HG03196 (cell line): ENCODE data around the gene RTF1.
"Not testable (repeated sequence)": the region's sequence is repeated elsewhere in the genome, so short reads cannot be mapped to it uniquely, and the experiment has no call there.

Experiments
- ATAC-seq: cut with Tn5 transposase; IDR thresholded peaks from one replicate; pipeline ENCODE4 v1.9.1; 2021; ENCODE audit not compliant: unreplicated experiment

The RTF1 gene

GRCh38 chr15:41435037-41435786 lies 18.3 kb downstream of the RTF1 start:
- no peak for ATAC-seq

GRCh38 chr15:41437448-41437847 lies 20.6 kb downstream of the RTF1 start:
- ATAC-seq, result no peak

- no peak for ATAC-seq
Observed at GRCh38 chr15:41438206-41438605, 21.3 kb downstream of the RTF1 start.

GRCh38 chr15:41438745-41439144 lies 21.9 kb downstream of the RTF1 start:
- ATAC-seq, result not testable (repeated sequence)

GRCh38 chr15:41443275-41443674 lies 26.4 kb downstream of the RTF1 start:
- no peak for ATAC-seq

GRCh38 chr15:41445399-41445798 lies 28.5 kb downstream of the RTF1 start:
- no peak for ATAC-seq

GRCh38 chr15:41462084-41462795 lies 45.3 kb downstream of the RTF1 start:
- ATAC-seq, result no peak

- ATAC-seq, result no peak
Observed at GRCh38 chr15:41464889-41465580, 48.1 kb downstream of the RTF1 start.

- ATAC-seq, result no peak
Observed at GRCh38 chr15:41465822-41466421, 49.0 kb downstream of the RTF1 start.

- ATAC-seq, result no peak
Observed at GRCh38 chr15:41466711-41467110, 49.8 kb downstream of the RTF1 start.

GRCh38 chr15:41469644-41470043 lies 52.7 kb downstream of the RTF1 start:
- ATAC-seq, result not testable (repeated sequence)

GRCh38 chr15:41473418-41473817 lies 56.5 kb downstream of the RTF1 start:
- ATAC-seq, result no peak

- no peak for ATAC-seq
Observed at GRCh38 chr15:41474436-41474835, 57.5 kb downstream of the RTF1 start.

GRCh38 chr15:41474941-41475340 lies 58.0 kb downstream of the RTF1 start:
- ATAC-seq, result no peak

- ATAC-seq, result no peak
Observed at GRCh38 chr15:41476416-41477048, 59.6 kb downstream of the RTF1 start.

- ATAC-seq, result no peak
Observed at GRCh38 chr15:41480396-41481140, 63.7 kb downstream of the RTF1 start.

GRCh38 chr15:41482110-41482877 lies 65.4 kb downstream of the RTF1 start:
- ATAC-seq, result no peak

- no peak for ATAC-seq
Observed at GRCh38 chr15:41483115-41483514, 66.2 kb downstream of the RTF1 start.

- no peak for ATAC-seq
Observed at GRCh38 chr15:41483519-41483918, 66.6 kb downstream of the RTF1 start.
